Fibroblast of lung (primary cell): ENCODE measurements around the gene CLSTN2. TPM values are rescaled to one million over a fixed set of nuclear protein-coding genes. Genes with fewer than 3 reads are reported as not detected.

Experiments
- DNase-seq, 2 donors: peaks; one replicate each; pipeline versions ENCODE4 v3.0.0 to v3.0.0-alpha.2; 2010; ENCODE audit warnings: low read depth in 2 of 2
- H2AFZ ChIP-seq: 2 replicates; pipeline ENCODE4 v1.5.1; 2012; ENCODE audit warnings: low read length, control low read depth, inconsistent platforms
- H3K27ac ChIP-seq: 2 replicates; pipeline ENCODE4 v1.5.1; 2011; ENCODE audit warnings: low read length, control low read depth; ENCODE audit not compliant: insufficient read depth
- H3K27me3 ChIP-seq: 2 replicates; pipeline ENCODE4 v1.5.1; 2011; ENCODE audit warnings: mild to moderate bottlenecking, low read length; ENCODE audit not compliant: control insufficient read depth, insufficient read depth
- H3K36me3 ChIP-seq: 2 replicates; pipeline ENCODE4 v1.5.1; 2011; ENCODE audit warnings: low read length; ENCODE audit not compliant: control insufficient read depth, insufficient read depth
- H3K4me1 ChIP-seq: 2 replicates; pipeline ENCODE4 v1.5.1; 2011; ENCODE audit warnings: low read length; ENCODE audit not compliant: control insufficient read depth, insufficient read depth; ENCODE audit errors: extremely low read depth
- H3K4me2 ChIP-seq: 2 replicates; pipeline ENCODE4 v1.5.1; 2011; ENCODE audit warnings: low read length, control low read depth; ENCODE audit not compliant: insufficient read depth; ENCODE audit errors: extremely low read depth
- H3K4me3 ChIP-seq, 4 experiments: fragments of 200-600 bp in 1 of 4; sonication (generic) in 1 of 4; replicated peaks in 1 of 4; 2 replicates each; pipeline ENCODE4 v1.5.1; 2011 to 2016; ENCODE audit warnings: low read length in 4 of 4, low read depth in 3 of 4, mild to moderate bottlenecking in 3 of 4, control low read depth in 2 of 4, inconsistent platforms in 1 of 4, mixed read lengths in 1 of 4; ENCODE audit not compliant: insufficient read depth in 1 of 4; ENCODE audit errors: control extremely low read depth in 1 of 4
- H3K79me2 ChIP-seq: 2 replicates; pipeline ENCODE4 v1.5.1; 2012; ENCODE audit warnings: mild to moderate bottlenecking, low read length, inconsistent platforms; ENCODE audit not compliant: control insufficient read depth, insufficient read depth
- H3K9ac ChIP-seq: 2 replicates; pipeline ENCODE4 v1.5.1; 2011; ENCODE audit warnings: mild to moderate bottlenecking, low read length, control low read depth; ENCODE audit not compliant: insufficient read depth
- H3K9me3 ChIP-seq: 2 replicates; pipeline ENCODE4 v1.5.1; 2012; ENCODE audit warnings: low read depth, low read length; ENCODE audit not compliant: control insufficient read depth, insufficient read depth
- H4K20me1 ChIP-seq: 2 replicates; pipeline ENCODE4 v1.5.1; 2011; ENCODE audit warnings: low read length; ENCODE audit not compliant: control insufficient read depth, insufficient read depth; ENCODE audit errors: extremely low read depth
- CTCF ChIP-seq, 2 donors: IDR thresholded peaks in 1 of 2; conservative IDR thresholded peaks in 1 of 2; 1 replicate in 1 of 2; 2 replicates in 1 of 2; pipeline ENCODE4 v1.5.1; 2011 to 2012; ENCODE audit warnings: low read length in 2 of 2, control low read depth in 1 of 2, inconsistent platforms in 1 of 2, low read depth in 1 of 2, mild to moderate bottlenecking in 1 of 2
- EZH2 ChIP-seq: IDR thresholded peaks from 2 replicates; pipeline ENCODE4 v1.5.1; 2012; ENCODE audit warnings: low read length, control low read depth, mild to moderate bottlenecking; ENCODE audit errors: missing control alignments
- polyA plus RNA-seq, 2 donors: library from polyadenylated mRNA; depleted of rRNA in 1 of 2; stranded (reverse) in 1 of 2; unstranded in 1 of 2; fragments of >200 nt; gene quantifications; 2 replicates each; pipeline ENCODE4 v1.2.1, GENCODE V29; 2011 to 2012; ENCODE audit warnings: missing spikeins in 1 of 2
- total RNA-seq: library from RNA; depleted of rRNA; stranded (reverse); fragments of >200 nt; gene quantifications from 2 replicates; pipeline ENCODE4 v1.2.1, GENCODE V29; 2014

Gene CLSTN2
- total and polyA plus RNA-seq, 2 donors (not counting 1 experiment from before 2014, with no cell fraction given), result under 0.01 to 1.3 TPM

GRCh38 chr3:140546649-140547048 lies 611.7 kb downstream of the CLSTN2 start:
- Histone ChIP-seq H4K20me1 (no peaks in the 10 kb centered on the region), H3K9ac (no peak overlapping the region), H3K36me3 (no peaks in the 10 kb centered on the region), H3K4me2 (no peak overlapping the region), H3K27me3 (no peaks in the 10 kb centered on the region), H3K9me3 (no peaks in the 10 kb centered on the region), H3K79me2 (no peaks in the 10 kb centered on the region), H3K4me3 (no peak overlapping the region), H3K4me1 (no peaks in the 10 kb centered on the region), H3K27ac (no peak overlapping the region), H2AFZ (no peak overlapping the region)
- TF ChIP-seq CTCF (conservative IDR thresholded peaks at IDR 0.05 in 1 of 2, IDR thresholded peaks at IDR 0.05 in 1 of 2; ENCODE audit: low read depth in 1 of 2, low read length in 2 of 2), result no peak
- TF ChIP-seq EZH2, result no peak
- no peak for DNase-seq

DNA sequence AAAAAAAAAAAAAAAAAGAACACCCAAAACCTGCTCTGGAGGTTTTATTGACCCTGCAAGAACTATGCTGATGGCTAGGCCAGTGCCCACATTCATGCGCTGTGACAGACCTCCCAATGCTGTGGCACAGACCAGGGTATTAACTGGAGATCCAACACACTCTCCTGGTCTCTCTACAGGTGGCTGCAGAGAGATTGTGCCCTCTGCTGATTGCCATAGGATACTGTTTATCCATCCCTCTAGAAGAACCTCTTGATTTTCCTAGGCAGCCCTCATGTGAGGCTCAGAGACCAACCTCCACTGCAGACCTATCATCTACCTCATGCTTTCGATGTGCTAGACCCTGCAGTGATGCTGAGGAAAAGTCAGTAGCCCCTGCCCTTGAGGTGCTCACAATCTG lies 617.4 kb downstream of the CLSTN2 start:
- H3K9ac ChIP-seq, result no peak overlapping the region

DNA sequence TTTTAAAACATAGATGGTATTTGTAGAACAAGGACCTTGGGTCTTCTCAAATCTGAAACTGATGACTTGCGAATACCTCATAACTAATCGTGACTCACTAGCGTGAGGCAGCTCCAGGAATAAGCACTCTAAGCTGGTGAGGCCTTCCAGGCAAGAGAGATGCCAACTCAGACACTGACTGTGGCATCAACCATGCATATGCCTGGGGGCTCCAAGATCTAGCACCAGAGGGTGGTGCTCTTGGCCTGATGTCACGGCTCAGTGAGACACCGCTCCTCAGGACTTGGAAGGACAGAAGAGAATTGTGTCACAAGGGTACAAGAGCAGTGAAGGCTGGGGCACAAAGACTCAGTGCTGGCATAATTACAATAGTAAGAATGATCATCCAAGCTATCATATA lies 617.9 kb downstream of the CLSTN2 start:
- DNase-seq, result peak in 1 of 2 donors; percentile 30
- H3K9ac ChIP-seq, result no peak overlapping the region
- H3K36me3 ChIP-seq, result no peaks in the 10 kb centered on the region
- no peak overlapping the region for H3K4me2 ChIP-seq
- no peak overlapping the region for H3K27ac ChIP-seq
- H3K79me2 ChIP-seq, result no peaks in the 10 kb centered on the region
- no peak overlapping the region for H2AFZ ChIP-seq
- H3K4me1 ChIP-seq, result no peaks in the 10 kb centered on the region
- no peaks in the 10 kb centered on the region for H3K27me3 ChIP-seq
- H3K4me3 ChIP-seq, result no peak overlapping the region
- no peaks in the 10 kb centered on the region for H4K20me1 ChIP-seq
- TF ChIP-seq CTCF (conservative IDR thresholded peaks at IDR 0.05 in 1 of 2, IDR thresholded peaks at IDR 0.05 in 1 of 2; ENCODE audit: low read depth in 1 of 2, low read length in 2 of 2) (no peak), EZH2 (no peak)
- H3K9me3 ChIP-seq, result no peaks in the 10 kb centered on the region

More for the DNA sequence above, 617.4 kb downstream of the CLSTN2 start:
- Histone ChIP-seq H3K79me2 (no peaks in the 10 kb centered on the region), H3K27me3 (no peaks in the 10 kb centered on the region), H4K20me1 (no peaks in the 10 kb centered on the region), H3K4me1 (no peaks in the 10 kb centered on the region), H3K27ac (no peak overlapping the region), H2AFZ (no peak overlapping the region), H3K9me3 (no peaks in the 10 kb centered on the region), H3K4me3 (no peak overlapping the region), H3K4me2 (no peak overlapping the region), H3K36me3 (no peaks in the 10 kb centered on the region)
- DNase-seq, result no peak
- no peak for TF ChIP-seq EZH2
- TF ChIP-seq CTCF (conservative IDR thresholded peaks at IDR 0.05 in 1 of 2, IDR thresholded peaks at IDR 0.05 in 1 of 2; ENCODE audit: low read depth in 1 of 2, low read length in 2 of 2), result no peak
